Activated T-cell treated with anti-CD3 and anti-CD28 coated beads, Interleukin-2, amount 50 U/mL, for 24 hours (primary cell): ENCODE results near the gene TAMM41.
"Not testable (repeated sequence)": the region's sequence is repeated elsewhere in the genome, so short reads cannot be mapped to it uniquely, and the experiment has no call there.

Experiments used
- DNase-seq: peaks from one replicate; pipeline ENCODE4 v3.0.0-alpha.2; 2020
- H3K27ac Mint-ChIP-seq: 2 replicates; pipeline ENCODE4 v1.8.0; 2020; ENCODE audit warnings: mild to moderate bottlenecking, mixed read lengths
- H3K27me3 Mint-ChIP-seq: 2 replicates; pipeline ENCODE4 v1.8.0; 2020; ENCODE audit warnings: mixed read lengths
- H3K36me3 Mint-ChIP-seq: 2 replicates; pipeline ENCODE4 v1.8.0; 2020; ENCODE audit warnings: low read depth, mixed read lengths
- H3K4me1 Mint-ChIP-seq: 2 replicates; pipeline ENCODE4 v1.8.0; 2020; ENCODE audit warnings: low read depth, mixed read lengths
- H3K4me3 Mint-ChIP-seq: 2 replicates; pipeline ENCODE4 v1.8.0; 2020; ENCODE audit warnings: mild to moderate bottlenecking, moderate library complexity, mixed read lengths
- H3K9me3 Mint-ChIP-seq: 2 replicates; pipeline ENCODE4 v1.8.0; 2020; ENCODE audit warnings: mixed read lengths

The TAMM41 gene

DNA sequence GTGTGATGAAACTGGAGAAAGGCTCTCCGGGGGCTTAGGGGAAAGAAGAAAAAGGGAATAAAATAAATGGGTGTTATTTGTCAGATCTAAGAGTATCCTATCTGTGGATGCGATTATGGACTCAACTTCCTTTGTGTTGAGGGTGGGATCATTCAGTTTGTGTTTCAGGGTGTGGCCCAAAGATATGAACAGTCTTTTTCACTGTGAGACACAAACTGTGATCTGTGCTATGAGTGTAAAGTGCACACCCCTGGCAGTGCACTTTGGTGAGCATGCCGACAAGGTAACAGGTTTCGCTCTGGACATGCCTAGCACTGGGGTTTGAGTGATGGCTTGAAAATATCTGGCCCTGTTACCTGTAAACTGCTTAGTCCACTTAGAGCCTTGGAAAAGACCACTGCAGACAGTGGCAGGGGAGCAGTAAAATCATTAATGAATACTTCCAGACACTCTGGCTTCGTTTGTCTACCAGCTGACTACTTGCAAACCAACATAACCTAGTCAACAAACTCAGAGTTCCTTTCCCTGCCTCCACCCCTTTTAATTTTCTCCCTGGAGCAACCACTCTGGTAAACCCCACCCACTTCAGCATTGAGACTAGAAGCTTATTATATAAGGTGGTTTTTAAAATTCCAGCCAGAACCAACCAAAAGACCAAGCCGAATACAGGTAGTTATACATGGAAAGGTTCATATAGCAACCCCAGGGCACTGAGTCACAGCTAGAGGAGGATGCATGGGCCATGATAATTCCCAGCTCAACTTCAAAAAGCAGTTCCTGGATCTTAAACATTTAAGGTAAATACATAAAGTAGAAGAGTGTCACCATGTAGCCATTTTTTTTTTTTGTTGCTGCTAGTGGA, 55.1 kb downstream of the TAMM41 start:
- Mint-ChIP-seq H3K27me3 (no peaks in the 10 kb centered on the region), H3K4me3 (no peak overlapping the region), H3K27ac (no peak overlapping the region), H3K36me3 (peaks cover 98% of the 10 kb centered on the region), H3K4me1 (no peaks in the 10 kb centered on the region), H3K9me3 (peaks cover 2% of the 10 kb centered on the region)
- no peak for DNase-seq

DNA sequence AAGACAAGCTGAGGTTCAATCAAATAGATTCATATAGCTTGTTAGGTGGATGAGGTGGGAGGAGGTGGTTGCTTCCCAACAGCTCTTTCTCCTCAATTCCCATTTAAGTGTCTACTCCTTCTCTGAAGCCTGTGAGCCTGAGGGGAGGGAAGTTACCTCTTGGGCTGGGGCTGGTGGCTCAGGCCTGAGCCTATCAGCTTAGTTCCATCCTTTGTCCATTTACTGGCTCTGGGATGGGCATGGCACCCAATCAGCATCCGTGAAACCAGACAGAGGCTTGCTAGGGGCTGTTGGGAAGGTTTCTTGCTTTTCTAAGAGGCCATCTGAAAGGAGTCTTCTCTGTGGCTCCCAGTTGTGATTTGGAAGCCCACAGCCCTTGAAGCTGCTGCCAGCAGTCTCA, 57.3 kb downstream of the TAMM41 start:
- peaks cover 2% of the 10 kb centered on the region for H3K9me3 Mint-ChIP-seq
- no peak for DNase-seq
- peaks cover 12% of the 10 kb centered on the region for H3K4me1 Mint-ChIP-seq
- H3K27ac Mint-ChIP-seq, result no peak overlapping the region
- H3K27me3 Mint-ChIP-seq, result no peaks in the 10 kb centered on the region
- peaks cover 91% of the 10 kb centered on the region for H3K36me3 Mint-ChIP-seq
- no peak overlapping the region for H3K4me3 Mint-ChIP-seq

DNA sequence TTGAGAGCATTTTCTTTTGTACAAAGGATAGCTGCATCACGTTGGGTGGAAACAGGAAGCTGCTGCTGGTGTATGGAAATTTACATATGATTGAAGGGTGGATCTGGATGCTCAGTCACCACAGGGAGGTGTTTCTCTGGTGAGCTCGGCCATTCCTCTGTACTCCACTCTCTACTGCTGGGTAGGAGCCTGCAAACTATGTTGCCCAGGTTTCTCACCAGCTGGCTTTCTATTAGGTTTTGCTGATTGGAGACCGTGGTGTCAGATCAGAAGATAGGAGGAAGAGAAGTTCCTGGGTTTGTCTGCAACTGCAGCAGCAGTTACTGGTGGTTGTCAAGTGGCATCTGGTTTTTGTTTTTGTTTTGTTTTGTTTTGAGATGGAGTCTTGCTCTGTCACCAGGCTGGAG, 61.7 kb downstream of the TAMM41 start:
- Mint-ChIP-seq H3K4me3 (no peak overlapping the region), H3K36me3 (peaks cover 65% of the 10 kb centered on the region), H3K27me3 (no peaks in the 10 kb centered on the region), H3K4me1 (peaks cover 16% of the 10 kb centered on the region), H3K27ac (peak overlapping the region; percentile 78), H3K9me3 (peaks cover 2% of the 10 kb centered on the region)
- DNase-seq, result no peak

DNA sequence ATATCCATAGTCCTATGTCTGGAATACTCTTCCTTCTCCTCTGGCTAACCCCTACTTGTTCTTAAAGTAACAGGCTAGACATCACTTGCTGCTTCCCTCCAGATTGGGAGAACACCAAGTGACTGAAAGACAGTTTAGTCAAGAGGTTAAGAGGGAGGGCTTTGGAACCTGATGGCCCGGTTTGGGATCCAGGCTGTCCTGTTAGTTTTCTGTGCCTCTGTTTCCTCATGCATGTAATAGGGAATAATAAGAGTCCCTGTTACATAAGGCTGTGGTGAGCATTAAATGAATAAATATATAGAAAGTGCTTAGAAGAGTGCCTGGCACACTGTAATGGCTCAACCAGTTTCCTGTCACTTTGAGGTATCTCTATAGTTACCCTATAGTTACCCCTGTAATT, 66.3 kb downstream of the TAMM41 start:
- peaks cover 54% of the 10 kb centered on the region for H3K36me3 Mint-ChIP-seq
- H3K27me3 Mint-ChIP-seq, result no peaks in the 10 kb centered on the region
- H3K4me1 Mint-ChIP-seq, result peaks cover 12% of the 10 kb centered on the region
- no peaks in the 10 kb centered on the region for H3K9me3 Mint-ChIP-seq
- H3K4me3 Mint-ChIP-seq, result no peak overlapping the region
- no peak for DNase-seq
- no peak overlapping the region for H3K27ac Mint-ChIP-seq

DNA sequence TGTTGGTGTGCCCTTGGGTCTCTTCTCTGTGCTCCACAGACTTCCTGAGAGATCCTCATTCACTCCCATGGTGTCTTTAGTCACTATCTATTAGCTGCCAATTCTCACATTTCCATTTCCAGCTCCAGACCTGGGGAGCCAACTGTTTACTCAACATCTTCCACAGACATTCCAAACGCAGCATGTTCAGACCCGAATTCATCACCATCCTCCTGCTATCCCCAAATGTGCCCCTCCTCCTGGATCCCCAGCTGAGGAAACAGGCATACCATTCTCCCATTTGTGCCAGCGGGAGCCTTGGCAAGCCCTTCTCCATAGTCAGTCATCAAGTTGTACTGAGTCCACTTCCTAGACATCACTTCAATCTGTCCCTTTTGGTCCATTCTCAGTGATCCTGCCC, 67.1 kb downstream of the TAMM41 start:
- H3K9me3 Mint-ChIP-seq, result no peaks in the 10 kb centered on the region
- no peak for DNase-seq
- H3K27me3 Mint-ChIP-seq, result no peaks in the 10 kb centered on the region
- no peak overlapping the region for H3K27ac Mint-ChIP-seq
- peaks cover 6% of the 10 kb centered on the region for H3K4me1 Mint-ChIP-seq
- H3K36me3 Mint-ChIP-seq, result peaks cover 48% of the 10 kb centered on the region
- no peak overlapping the region for H3K4me3 Mint-ChIP-seq

DNA sequence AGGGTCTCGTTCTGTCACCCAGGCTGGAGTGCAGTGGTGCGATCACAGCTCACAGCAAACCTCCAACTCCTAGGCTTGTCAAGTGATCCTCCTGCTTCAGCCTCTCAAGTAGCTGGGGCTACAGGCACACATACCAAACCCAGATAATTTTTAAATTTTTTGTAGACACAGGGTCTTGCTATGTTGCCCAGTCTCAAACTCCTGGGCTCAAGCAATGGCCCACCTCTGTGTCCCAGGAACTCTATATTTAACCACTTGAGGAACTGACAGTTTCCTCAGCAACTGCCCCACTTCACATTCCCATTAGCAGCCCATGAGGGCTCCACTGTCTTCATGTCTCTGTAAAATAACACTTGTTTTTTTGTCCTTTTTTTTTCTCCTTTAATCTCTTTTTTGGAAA, 68.4 kb downstream of the TAMM41 start:
- Mint-ChIP-seq H3K9me3 (no peaks in the 10 kb centered on the region), H3K36me3 (peaks cover 44% of the 10 kb centered on the region), H3K27me3 (no peaks in the 10 kb centered on the region), H3K4me3 (no peak overlapping the region), H3K27ac (no peak overlapping the region), H3K4me1 (no peaks in the 10 kb centered on the region)
- no peak for DNase-seq

DNA sequence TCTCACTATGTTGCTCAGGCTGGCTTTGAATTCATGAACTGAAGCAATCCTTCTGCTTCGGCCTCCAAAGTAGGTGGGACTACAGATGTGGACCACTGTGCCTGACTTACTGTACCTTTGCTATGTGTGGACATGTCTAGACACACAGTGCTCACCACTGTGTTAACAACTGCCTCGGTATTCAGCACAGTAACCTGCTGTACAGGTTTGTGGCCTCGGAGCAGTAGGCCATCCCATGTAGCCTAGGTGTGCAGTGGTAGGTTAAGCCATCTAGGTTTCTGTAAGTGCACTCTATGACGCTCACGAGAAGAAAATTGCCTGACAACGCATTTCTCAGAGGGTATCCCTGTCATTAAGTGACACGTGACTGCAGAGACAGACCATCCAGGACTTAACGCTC, 70.3 kb downstream of the TAMM41 start:
- Mint-ChIP-seq H3K4me3 (no peak overlapping the region), H3K4me1 (peaks cover under 1% of the 10 kb centered on the region), H3K36me3 (peaks cover 38% of the 10 kb centered on the region), H3K9me3 (no peaks in the 10 kb centered on the region), H3K27ac (no peak overlapping the region), H3K27me3 (no peaks in the 10 kb centered on the region)
- no peak for DNase-seq

DNA sequence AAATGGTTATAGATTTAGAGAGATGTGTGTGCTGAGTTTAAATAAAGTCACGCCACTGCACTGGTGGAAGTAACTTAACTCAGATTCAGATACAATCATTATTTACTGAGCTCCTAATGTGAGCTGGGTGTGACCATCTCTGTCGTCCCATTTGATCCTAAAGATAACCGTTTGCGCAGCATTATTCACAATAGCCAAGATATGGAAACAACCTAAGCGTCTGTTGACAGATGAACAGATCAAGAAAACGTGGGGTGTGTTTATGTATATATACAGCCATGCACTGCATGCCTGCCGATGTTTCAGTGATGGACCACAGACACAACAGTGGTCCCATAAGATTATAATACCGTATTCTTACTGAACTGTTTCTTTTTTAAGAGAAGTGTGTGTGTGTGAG, 71.2 kb downstream of the TAMM41 start:
- Mint-ChIP-seq H3K27ac (no peak overlapping the region), H3K4me3 (no peak overlapping the region)

DNA sequence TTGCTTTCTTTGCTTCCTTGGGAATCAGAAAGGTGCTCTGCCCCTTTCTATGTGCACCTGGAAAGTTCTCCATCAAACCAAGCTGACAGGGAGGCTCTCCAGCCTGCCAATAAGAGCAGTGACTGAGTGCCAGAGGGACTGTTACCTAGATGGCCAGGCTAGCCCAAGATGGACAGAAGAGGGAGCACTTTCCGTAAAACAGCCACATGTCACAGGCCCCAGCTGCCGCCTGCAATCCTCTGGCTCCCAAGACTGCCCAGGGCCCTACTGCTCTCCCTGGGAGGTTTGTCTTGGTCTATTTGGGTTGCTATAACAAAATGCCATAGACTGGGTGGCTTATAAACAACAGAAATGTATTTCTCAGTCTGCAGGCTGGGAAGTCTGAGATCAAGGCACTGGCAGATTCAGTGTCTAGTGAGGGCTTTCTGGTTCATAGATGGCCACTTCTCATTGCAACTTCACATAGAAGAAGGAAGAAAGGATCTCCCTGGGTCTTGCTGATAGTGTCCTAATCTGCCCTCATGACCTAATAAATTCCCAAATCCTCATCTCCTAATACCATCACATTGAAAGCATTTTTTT, 72.3 kb downstream of the TAMM41 start:
- peaks cover 20% of the 10 kb centered on the region for H3K4me1 Mint-ChIP-seq
- H3K27ac Mint-ChIP-seq, result no peak overlapping the region
- no peaks in the 10 kb centered on the region for H3K27me3 Mint-ChIP-seq
- DNase-seq, result no peak
- H3K36me3 Mint-ChIP-seq, result peaks cover 25% of the 10 kb centered on the region
- H3K4me3 Mint-ChIP-seq, result no peak overlapping the region
- no peaks in the 10 kb centered on the region for H3K9me3 Mint-ChIP-seq

More for the DNA sequence above, 71.2 kb downstream of the TAMM41 start:
- Mint-ChIP-seq H3K27me3 (no peaks in the 10 kb centered on the region), H3K36me3 (peaks cover 35% of the 10 kb centered on the region), H3K4me1 (peaks cover 9% of the 10 kb centered on the region), H3K9me3 (no peaks in the 10 kb centered on the region)
- no peak for DNase-seq

DNA sequence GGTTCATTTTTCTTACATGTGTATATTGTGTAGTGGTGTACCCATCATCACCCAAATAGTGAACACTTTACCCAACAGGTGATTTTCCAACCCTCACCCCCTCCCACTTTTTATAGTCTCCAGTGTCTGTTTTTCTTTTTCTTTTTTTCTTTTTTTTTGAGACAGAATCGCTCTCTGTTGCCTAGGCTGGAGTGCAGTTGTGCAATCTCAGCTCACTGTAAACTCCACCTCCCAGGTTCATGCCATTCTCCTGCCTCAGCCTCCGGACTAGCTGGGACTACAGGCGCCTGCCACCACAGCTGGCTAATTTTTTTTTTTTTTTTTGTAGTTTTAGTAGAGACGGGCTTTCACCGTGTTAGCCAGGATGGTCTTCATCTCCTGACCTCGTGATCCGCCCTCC, 74.8 kb downstream of the TAMM41 start:
- H3K9me3 Mint-ChIP-seq, H3K27ac Mint-ChIP-seq, DNase-seq, H3K4me3 Mint-ChIP-seq, H3K36me3 Mint-ChIP-seq, H3K27me3 Mint-ChIP-seq: not testable (repeated sequence)
- peaks cover 20% of the 10 kb centered on the region for H3K4me1 Mint-ChIP-seq

DNA sequence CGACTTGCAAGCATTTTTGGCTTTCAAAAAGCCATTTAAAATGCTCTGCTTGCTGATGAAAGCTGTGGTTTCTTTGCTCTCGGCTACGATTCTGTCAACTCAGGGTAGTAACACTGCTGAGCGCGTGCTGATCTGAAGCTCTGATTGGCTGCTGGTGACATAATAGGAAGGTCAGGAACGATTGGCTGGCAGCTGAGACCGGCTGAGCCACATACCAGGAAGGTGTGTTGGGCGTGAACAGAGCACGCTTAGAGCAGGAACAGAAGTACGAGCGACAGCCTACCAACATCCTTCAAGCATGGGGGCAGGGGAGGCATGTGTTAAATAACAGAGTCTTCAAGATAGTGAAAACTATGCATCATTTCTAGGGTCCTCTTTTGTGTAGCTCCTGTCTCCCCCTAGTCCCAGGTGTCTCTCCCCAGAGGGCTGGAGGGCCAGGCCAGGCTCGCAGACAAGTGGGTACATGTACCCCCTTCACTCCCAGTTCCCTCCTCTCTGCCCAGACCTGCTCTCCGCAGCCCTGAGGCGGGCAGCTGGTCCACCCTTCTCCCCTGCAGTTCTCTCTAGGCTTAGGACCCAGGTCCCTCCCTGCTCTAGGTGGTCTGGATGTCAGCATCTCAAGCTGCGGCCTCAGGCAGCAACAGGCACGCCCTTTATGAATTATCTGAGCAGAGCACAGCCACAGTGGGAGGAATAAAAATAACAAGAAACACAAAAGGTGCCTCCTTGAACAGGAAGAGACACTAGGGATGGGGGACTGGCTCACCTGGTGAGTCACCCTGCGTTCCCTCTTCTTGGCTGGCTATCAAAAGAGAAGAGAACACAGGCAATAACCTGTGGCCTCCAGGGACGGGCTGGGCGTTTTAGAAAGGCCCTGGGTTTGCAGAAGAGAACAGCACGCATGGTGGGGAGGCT, 76.0 kb downstream of the TAMM41 start:
- peak overlapping the region; percentile 0 for H3K4me3 Mint-ChIP-seq
- peak; percentile 72 for DNase-seq
- no peaks in the 10 kb centered on the region for H3K27me3 Mint-ChIP-seq
- H3K4me1 Mint-ChIP-seq, result peaks cover 20% of the 10 kb centered on the region
- no peaks in the 10 kb centered on the region for H3K9me3 Mint-ChIP-seq
- peak overlapping the region; percentile 30 for H3K27ac Mint-ChIP-seq
- H3K36me3 Mint-ChIP-seq, result no peaks in the 10 kb centered on the region

DNA sequence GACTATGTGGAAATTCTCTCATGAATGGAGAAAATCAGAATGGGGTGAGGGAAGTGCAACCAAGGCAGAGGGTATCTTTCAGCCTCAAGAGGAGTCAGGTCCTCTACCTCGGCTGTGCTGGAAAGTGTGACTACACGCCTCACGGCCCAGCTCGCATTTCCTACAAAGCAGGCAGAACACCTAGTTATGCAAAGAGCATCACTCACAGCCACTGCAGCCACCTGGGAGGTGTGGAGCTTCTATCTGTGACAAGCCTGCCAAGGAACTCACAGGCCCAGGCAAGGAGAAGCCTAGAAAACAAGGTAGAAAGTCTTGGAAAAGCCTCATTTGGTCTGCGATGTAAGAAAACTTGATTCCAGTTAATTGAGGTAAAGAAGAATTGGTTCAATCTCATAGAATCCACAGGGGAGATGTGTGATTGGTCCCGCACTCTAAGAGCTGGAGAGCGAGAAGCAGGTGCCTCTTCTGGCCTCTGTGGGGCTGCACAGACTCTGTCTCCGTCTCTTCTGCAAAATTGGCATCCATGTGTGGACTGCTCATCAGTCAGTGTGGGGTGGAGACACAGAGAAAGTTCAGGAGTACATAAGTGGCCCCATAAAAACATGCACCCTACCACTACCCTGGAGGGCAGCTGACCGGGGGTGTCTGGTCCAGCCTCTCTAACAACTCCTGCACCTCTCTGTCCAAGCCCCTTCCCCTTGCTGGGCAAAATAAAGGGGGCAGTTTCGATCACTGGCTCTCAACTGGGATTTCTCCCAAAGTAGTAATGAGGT, 76.8 kb downstream of the TAMM41 start:
- H3K4me1 Mint-ChIP-seq, result peaks cover 25% of the 10 kb centered on the region
- H3K4me3 Mint-ChIP-seq, result peak overlapping the region; percentile 0
- no peaks in the 10 kb centered on the region for H3K27me3 Mint-ChIP-seq
- no peaks in the 10 kb centered on the region for H3K9me3 Mint-ChIP-seq
- H3K27ac Mint-ChIP-seq, result peak overlapping the region; percentile 30
- peak; percentile 33 for DNase-seq
- no peaks in the 10 kb centered on the region for H3K36me3 Mint-ChIP-seq

DNA sequence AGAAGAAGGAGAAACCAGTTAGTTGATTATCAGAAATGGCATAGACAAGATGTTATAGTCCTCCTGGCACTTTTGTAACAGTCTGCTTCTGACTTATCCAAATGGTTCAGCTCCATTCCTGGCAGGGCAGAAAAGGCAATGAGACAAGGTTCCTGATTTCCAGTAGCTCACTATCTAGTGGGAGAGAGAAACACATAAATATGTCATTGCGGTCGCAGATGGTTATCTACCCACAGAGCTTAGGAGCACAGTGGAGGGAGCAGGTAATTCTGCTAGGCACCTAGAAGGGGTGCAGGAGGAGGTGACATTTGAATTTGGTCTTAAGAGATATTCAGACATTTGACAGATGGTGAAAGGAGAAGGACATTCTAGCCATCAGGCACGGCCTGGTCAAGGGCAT, 78.1 kb downstream of the TAMM41 start:
- no peaks in the 10 kb centered on the region for H3K36me3 Mint-ChIP-seq
- H3K27ac Mint-ChIP-seq, result no peak overlapping the region
- DNase-seq, result no peak
- no peak overlapping the region for H3K4me3 Mint-ChIP-seq
- no peaks in the 10 kb centered on the region for H3K9me3 Mint-ChIP-seq
- H3K27me3 Mint-ChIP-seq, result no peaks in the 10 kb centered on the region
- peaks cover 32% of the 10 kb centered on the region for H3K4me1 Mint-ChIP-seq

DNA sequence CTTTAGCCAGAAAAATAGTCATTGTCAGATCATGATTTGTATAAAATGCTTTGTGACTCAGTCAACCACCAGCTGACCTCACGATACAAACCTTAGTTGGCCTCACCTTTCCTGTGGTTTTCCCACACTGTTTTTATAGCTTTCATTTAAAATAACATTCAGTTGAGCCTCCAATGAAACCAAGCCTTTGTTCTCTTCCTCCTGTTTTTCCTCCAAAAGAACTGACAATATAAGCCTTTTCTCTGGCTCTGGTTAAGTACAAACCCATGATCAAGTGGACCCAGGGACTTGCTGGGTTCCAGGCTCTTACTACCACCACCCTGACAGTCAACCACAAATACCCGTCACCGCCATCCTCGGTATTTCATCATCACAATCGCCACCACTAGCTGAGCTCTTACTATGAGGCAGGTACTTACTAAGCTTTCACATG, 81.7 kb downstream of the TAMM41 start:
- peaks cover 20% of the 10 kb centered on the region for H3K4me1 Mint-ChIP-seq
- H3K4me3 Mint-ChIP-seq, result peak overlapping the region; percentile 16
- no peak for DNase-seq
- H3K27me3 Mint-ChIP-seq, result no peaks in the 10 kb centered on the region
- H3K27ac Mint-ChIP-seq, result peak overlapping the region; percentile 89
- H3K36me3 Mint-ChIP-seq, result no peaks in the 10 kb centered on the region
- H3K9me3 Mint-ChIP-seq, result no peaks in the 10 kb centered on the region
